ENCODE data around the gene KIF17. TPM values are rescaled to one million over a fixed set of nuclear protein-coding genes. Genes with fewer than 3 reads are reported as not detected.
"Not testable (repeated sequence)": the region's sequence is repeated elsewhere in the genome, so short reads cannot be mapped to it uniquely, and the experiment has no call there.

Gene KIF17
- total RNA-seq, 2 experiments from 2014 or later: not detected

GRCh38 chr1:20685741-20686140, 32.1 kb downstream of the KIF17 start:
- no peak for DNase-seq
- Mint-ChIP-seq H3K27me3 (peaks cover 32% of the 10 kb centered on the region), H3K4me1 (no peaks in the 10 kb centered on the region), H3K36me3 (ENCODE audit: low read depth) (no peaks in the 10 kb centered on the region), H3K9me3 (no peaks in the 10 kb centered on the region), H3K27ac (no peak overlapping the region), H3K4me3 (no peak overlapping the region)
- ChIA-PET CTCF (no interaction called here), POLR2A (no interaction called here)

- no peak for DNase-seq
- Mint-ChIP-seq H3K4me3 (no peak overlapping the region), H3K9me3 (no peaks in the 10 kb centered on the region), H3K36me3 (ENCODE audit: low read depth) (no peaks in the 10 kb centered on the region), H3K4me1 (no peaks in the 10 kb centered on the region), H3K27me3 (peaks cover 36% of the 10 kb centered on the region), H3K27ac (no peak overlapping the region)
- CTCF ChIA-PET: no interaction called here
- POLR2A ChIA-PET: no interaction called here
Observed at GRCh38 chr1:20685099-20685662, 32.6 kb downstream of the KIF17 start.

GRCh38 chr1:20684651-20685050, 33.2 kb downstream of the KIF17 start:
- Mint-ChIP-seq H3K4me3 (no peak overlapping the region), H3K9me3 (no peaks in the 10 kb centered on the region), H3K27me3 (peaks cover 40% of the 10 kb centered on the region), H3K4me1 (no peaks in the 10 kb centered on the region), H3K36me3 (ENCODE audit: low read depth) (no peaks in the 10 kb centered on the region), H3K27ac (no peak overlapping the region)
- no peak for DNase-seq
- CTCF ChIA-PET: no interaction called here
- POLR2A ChIA-PET: no interaction called here

GRCh38 chr1:20684050-20684620, 33.7 kb downstream of the KIF17 start:
- ChIA-PET POLR2A (no interaction called here), CTCF (no interaction called here)
- Mint-ChIP-seq H3K27me3 (peaks cover 44% of the 10 kb centered on the region), H3K36me3 (ENCODE audit: low read depth) (no peaks in the 10 kb centered on the region), H3K4me3 (no peak overlapping the region), H3K4me1 (no peaks in the 10 kb centered on the region), H3K9me3 (no peaks in the 10 kb centered on the region), H3K27ac (no peak overlapping the region)
- DNase-seq: no peak

DNA sequence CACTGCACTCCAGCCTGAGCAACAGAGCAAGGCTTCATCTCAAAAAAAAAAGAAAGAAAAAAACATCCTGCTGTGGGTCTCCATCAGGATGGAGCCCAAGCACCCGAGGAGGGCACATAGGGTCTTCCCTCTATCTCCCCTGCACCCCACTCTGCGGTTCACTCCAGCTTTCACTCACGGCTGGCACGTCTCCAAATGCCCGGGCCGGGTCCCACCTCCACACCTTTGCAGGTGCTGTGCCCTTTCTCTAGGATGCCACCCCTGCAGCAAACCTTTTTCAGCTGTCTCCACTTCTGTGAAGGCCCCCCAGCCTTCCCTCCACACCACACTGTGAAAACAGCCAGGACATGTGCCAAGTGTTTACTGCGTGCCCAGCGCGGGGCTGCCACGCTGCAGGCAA, 34.2 kb downstream of the KIF17 start:
- peaks cover 48% of the 10 kb centered on the region for H3K27me3 Mint-ChIP-seq
- H3K4me1 Mint-ChIP-seq: peaks cover 4% of the 10 kb centered on the region
- H3K9me3 Mint-ChIP-seq: no peaks in the 10 kb centered on the region
- H3K36me3 Mint-ChIP-seq (ENCODE audit: low read depth): no peaks in the 10 kb centered on the region
- ChIA-PET POLR2A (no interaction called here), CTCF (no interaction called here)
- H3K27ac Mint-ChIP-seq: no peak overlapping the region
- DNase-seq: no peak
- no peak overlapping the region for H3K4me3 Mint-ChIP-seq

GRCh38 chr1:20682571-20683236, 35.1 kb downstream of the KIF17 start:
- CTCF ChIA-PET: no interaction called here
- Mint-ChIP-seq H3K27me3 (peaks cover 52% of the 10 kb centered on the region), H3K4me3 (no peak overlapping the region), H3K27ac (no peak overlapping the region), H3K4me1 (peaks cover 10% of the 10 kb centered on the region), H3K36me3 (ENCODE audit: low read depth) (no peaks in the 10 kb centered on the region), H3K9me3 (peaks cover 4% of the 10 kb centered on the region)
- POLR2A ChIA-PET: no interaction called here
- no peak for DNase-seq

GRCh38 chr1:20681999-20682398, 35.8 kb downstream of the KIF17 start:
- CTCF ChIA-PET: no interaction called here
- Mint-ChIP-seq H3K4me1 (peaks cover 10% of the 10 kb centered on the region), H3K9me3 (peaks cover 5% of the 10 kb centered on the region), H3K36me3 (ENCODE audit: low read depth) (no peaks in the 10 kb centered on the region), H3K27ac (no peak overlapping the region), H3K4me3 (no peak overlapping the region), H3K27me3 (peaks cover 59% of the 10 kb centered on the region)
- POLR2A ChIA-PET: no interaction called here
- DNase-seq: no peak

DNA sequence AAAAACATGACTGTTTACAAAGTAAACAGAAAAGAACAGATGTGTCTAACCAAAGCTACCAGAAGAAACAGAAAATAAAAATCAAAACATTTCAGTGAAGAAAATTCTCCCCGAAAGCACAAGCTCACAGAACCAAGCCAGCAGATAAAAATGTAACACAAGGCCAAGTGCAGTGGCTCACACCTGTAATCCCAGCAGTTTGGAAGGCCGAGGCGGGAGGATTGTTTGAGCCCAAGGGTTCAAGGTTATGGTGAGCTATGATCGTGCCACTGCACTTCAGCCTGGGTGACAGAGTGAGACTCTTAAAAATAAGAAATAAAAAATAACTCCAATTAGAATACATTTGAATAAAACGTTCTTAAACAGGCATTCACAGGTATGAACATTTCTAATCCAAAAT, 37.5 kb downstream of the KIF17 start:
- DNase-seq: no peak
- Mint-ChIP-seq H3K4me3 (no peak overlapping the region), H3K27me3 (peaks cover 66% of the 10 kb centered on the region), H3K36me3 (ENCODE audit: low read depth) (no peaks in the 10 kb centered on the region), H3K27ac (no peak overlapping the region), H3K9me3 (peaks cover 5% of the 10 kb centered on the region), H3K4me1 (peaks cover 10% of the 10 kb centered on the region)
- POLR2A ChIA-PET: interaction anchor here (0.6 kb wide), 1 partner anchor 140 kb away, joined by 3 read pairs; no protein-coding TSS in a partner anchor
- CTCF ChIA-PET: interaction anchor here (1.0 to 1.1 kb wide), 2 partner anchors 12 to 17 kb away, joined by 3 read pairs; no protein-coding TSS in a partner anchor

- ChIA-PET CTCF (interaction anchor here (0.7 to 1.0 kb wide), 3 partner anchors 17 to 495 kb away, joined by 3 read pairs; partner anchors contain the start of gene DDOST), POLR2A (interaction anchor here (1.0 to 1.5 kb wide), 2 partner anchors 17 to 18 kb away, joined by 5 read pairs; no protein-coding TSS in a partner anchor)
- DNase-seq: peak; percentile 34
- Mint-ChIP-seq H3K36me3 (ENCODE audit: low read depth) (no peaks in the 10 kb centered on the region), H3K4me1 (peaks cover 10% of the 10 kb centered on the region), H3K4me3 (no peak overlapping the region), H3K27me3 (peaks cover 58% of the 10 kb centered on the region), H3K9me3 (peaks cover 5% of the 10 kb centered on the region), H3K27ac (no peak overlapping the region)
Observed at GRCh38 chr1:20678599-20678998, 39.2 kb downstream of the KIF17 start.

- POLR2A ChIA-PET; DNase-seq; H3K4me1 Mint-ChIP-seq; H3K9me3 Mint-ChIP-seq; H3K36me3 Mint-ChIP-seq (ENCODE audit: low read depth); H3K4me3 Mint-ChIP-seq; H3K27ac Mint-ChIP-seq; CTCF ChIA-PET: not testable (repeated sequence)
- peaks cover 44% of the 10 kb centered on the region for H3K27me3 Mint-ChIP-seq
Observed at GRCh38 chr1:20673626-20674025, 44.2 kb downstream of the KIF17 start.

GRCh38 chr1:20672265-20672632, 45.6 kb downstream of the KIF17 start:
- ChIA-PET CTCF (no interaction called here), POLR2A (no interaction called here)
- DNase-seq: no peak
- H3K4me3 Mint-ChIP-seq: no peak overlapping the region
- peaks cover 33% of the 10 kb centered on the region for H3K27me3 Mint-ChIP-seq
- no peaks in the 10 kb centered on the region for H3K9me3 Mint-ChIP-seq
- H3K4me1 Mint-ChIP-seq: no peaks in the 10 kb centered on the region
- no peaks in the 10 kb centered on the region for H3K36me3 Mint-ChIP-seq (ENCODE audit: low read depth)
- no peak overlapping the region for H3K27ac Mint-ChIP-seq

- H3K4me1 Mint-ChIP-seq: peaks cover 6% of the 10 kb centered on the region
- no peak overlapping the region for H3K4me3 Mint-ChIP-seq
- POLR2A ChIA-PET: no interaction called here
- DNase-seq: no peak
- CTCF ChIA-PET: no interaction called here
- no peak overlapping the region for H3K27ac Mint-ChIP-seq
- H3K9me3 Mint-ChIP-seq: peaks cover 3% of the 10 kb centered on the region
- H3K36me3 Mint-ChIP-seq (ENCODE audit: low read depth): no peaks in the 10 kb centered on the region
- peaks cover 22% of the 10 kb centered on the region for H3K27me3 Mint-ChIP-seq
Observed at GRCh38 chr1:20670936-20671335, 46.9 kb downstream of the KIF17 start.

DNA sequence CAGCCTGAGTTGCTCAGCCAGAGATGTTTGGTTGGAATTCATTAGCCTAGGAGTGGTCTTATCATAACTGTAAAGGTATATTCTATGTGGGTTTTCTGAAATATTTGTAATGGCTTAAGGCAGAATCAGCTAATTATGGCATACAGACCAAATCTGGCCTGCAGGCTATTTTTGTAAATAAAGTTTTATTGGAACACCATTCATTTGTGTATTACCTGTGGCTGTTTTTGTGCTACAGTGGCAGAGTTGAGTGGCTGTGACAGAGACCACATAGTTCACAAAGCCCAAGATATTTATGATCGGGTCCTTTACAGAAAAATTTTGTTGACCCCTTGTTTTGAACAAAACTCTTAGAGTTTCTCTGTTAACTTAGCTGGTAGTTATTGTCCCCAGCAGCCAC, 49.2 kb downstream of the KIF17 start:
- Mint-ChIP-seq H3K27ac (no peak overlapping the region), H3K9me3 (peaks cover 3% of the 10 kb centered on the region), H3K36me3 (ENCODE audit: low read depth) (no peaks in the 10 kb centered on the region), H3K27me3 (peaks cover 15% of the 10 kb centered on the region), H3K4me1 (peaks cover 10% of the 10 kb centered on the region), H3K4me3 (no peak overlapping the region)
- ChIA-PET POLR2A (no interaction called here), CTCF (interaction anchor here (1.4 kb wide), 1 partner anchor 34 kb away, joined by 3 read pairs; no protein-coding TSS in a partner anchor)
- DNase-seq: no peak

- peaks cover 20% of the 10 kb centered on the region for H3K4me1 Mint-ChIP-seq
- POLR2A ChIA-PET: interaction anchor here (0.6 kb wide), 1 partner anchor 613 kb away, joined by 3 read pairs; no protein-coding TSS in a partner anchor
Observed at GRCh38 chr1:20666804-20667203, 51.0 kb downstream of the KIF17 start.

More at GRCh38 chr1:20666804-20667203, 51.0 kb downstream of the KIF17 start:
- DNase-seq: peak; percentile 23
- H3K4me3 Mint-ChIP-seq: no peak overlapping the region
- CTCF ChIA-PET: interaction anchor here (1.9 kb wide), 1 partner anchor 30 kb away, joined by 6 read pairs; no protein-coding TSS in a partner anchor
- H3K9me3 Mint-ChIP-seq: peaks cover 3% of the 10 kb centered on the region
- no peak overlapping the region for H3K27ac Mint-ChIP-seq
- no peaks in the 10 kb centered on the region for H3K36me3 Mint-ChIP-seq (ENCODE audit: low read depth)
- H3K27me3 Mint-ChIP-seq: peaks cover 5% of the 10 kb centered on the region
